Activated CD4-positive, CD25-positive, alpha-beta regulatory T cell (primary cell): Measurements from ENCODE around the gene DTD1.

Experiments used
- DNase-seq, 4 experiments: peaks; one replicate each; lab custom pipeline; 2025; lab: John Stamatoyannopoulos, UW

DTD1 gene

GRCh38 chr20:18663932-18664331, 76.1 kb downstream of the DTD1 start:
- no peak for DNase-seq

GRCh38 chr20:18665135-18665534, 77.3 kb downstream of the DTD1 start:
- no peak for DNase-seq

GRCh38 chr20:18666803-18667415, 79.1 kb downstream of the DTD1 start:
- no peak for DNase-seq

GRCh38 chr20:18669241-18670019, 81.6 kb downstream of the DTD1 start:
- no peak for DNase-seq

DNA sequence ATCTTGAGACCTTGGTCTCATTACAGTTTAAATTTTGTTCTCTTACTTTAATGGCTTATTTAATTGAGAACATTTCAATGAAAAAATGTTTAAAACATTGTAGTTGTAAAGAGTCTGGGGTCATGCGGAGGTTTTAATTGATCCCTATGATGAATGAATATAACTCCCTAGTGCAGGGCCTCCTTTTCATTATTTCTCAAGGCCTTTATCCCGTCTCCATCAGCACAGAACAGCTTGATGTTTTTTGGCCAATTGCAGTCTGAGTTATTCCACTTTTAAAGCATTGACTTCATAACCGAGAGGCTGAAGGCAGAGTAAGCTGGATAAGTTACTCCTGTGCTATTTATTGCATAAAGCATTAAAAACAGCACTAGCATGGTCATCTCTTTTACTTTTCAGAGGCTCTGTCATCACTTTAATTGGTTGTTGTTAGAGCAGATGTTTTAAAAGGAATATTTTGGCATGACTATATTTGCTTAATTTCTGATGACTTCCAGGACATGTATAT, 83.4 kb downstream of the DTD1 start:
- DNase-seq: no peak

- no peak for DNase-seq
These were observed 85.0 kb downstream of the DTD1 start for GRCh38 chr20:18672834-18673233.

- DNase-seq: no peak
These were observed 88.5 kb downstream of the DTD1 start for GRCh38 chr20:18676396-18676795.

DNA sequence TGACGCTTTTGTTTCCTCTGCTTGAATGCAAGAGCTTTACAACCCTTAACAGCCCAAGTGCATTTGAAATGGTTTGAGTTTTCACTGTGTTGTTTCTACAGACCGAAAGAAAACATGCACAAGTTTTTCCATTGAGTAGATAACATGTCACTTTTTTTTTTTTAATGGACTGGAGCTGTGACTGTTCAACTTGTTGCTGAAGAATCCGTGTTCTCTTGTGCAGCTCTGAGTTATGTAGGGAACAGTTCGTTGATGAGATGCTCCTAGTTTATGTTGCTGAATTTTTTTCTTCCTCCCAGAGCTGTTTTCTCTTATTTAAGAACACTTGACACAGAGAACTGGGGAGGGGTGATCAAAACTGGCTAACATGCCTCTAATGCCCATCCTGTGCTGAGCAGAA, 89.3 kb downstream of the DTD1 start:
- DNase-seq: no peak

- DNase-seq: no peak
These were observed 90.9 kb downstream of the DTD1 start for GRCh38 chr20:18678549-18679419.

- DNase-seq: no peak
These were observed 96.0 kb downstream of the DTD1 start for GRCh38 chr20:18683839-18684238.

GRCh38 chr20:18684775-18685174, 96.9 kb downstream of the DTD1 start:
- no peak for DNase-seq

- no peak for DNase-seq
These were observed 97.6 kb downstream of the DTD1 start for GRCh38 chr20:18685406-18685805.

DNA sequence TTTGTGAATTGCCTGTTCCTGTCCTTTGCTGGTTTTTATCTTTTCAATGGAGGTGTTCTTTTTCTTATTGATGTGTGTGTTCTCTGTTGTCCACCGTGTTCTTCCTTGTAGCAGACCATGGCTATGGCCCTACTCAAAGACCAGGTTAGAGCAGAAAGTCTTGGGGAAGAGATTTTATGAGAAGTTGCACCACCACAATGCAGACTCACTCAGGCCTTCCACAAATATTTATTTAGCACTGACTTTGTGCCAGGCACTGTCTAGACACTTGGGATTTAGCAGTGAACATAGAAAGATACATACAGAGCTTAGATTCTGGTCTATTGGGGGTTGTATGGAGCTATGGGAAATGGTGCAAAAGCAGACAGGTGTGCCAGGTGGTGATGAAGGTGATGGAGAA, 98.8 kb downstream of the DTD1 start:
- DNase-seq: no peak

DNA sequence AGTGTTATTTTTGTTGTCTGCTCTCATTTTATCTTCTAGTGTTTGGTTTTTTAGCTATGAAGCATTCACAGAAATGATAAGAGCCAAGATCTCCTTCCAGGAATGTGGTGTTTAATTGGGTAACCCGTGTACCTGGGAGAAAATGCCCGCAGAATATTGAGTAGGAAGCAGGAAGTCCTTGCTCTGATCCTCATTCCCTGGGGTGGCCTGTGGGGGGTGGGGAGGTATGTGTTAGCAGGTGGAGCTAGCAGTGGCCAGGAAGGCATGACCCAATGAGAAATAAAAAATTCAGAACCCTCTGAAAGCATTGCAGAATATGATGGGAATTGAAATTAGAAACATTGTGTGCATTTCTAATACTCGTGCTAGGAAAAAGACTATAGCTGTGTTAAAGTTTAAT, 100.8 kb downstream of the DTD1 start:
- DNase-seq: no peak

- no peak for DNase-seq
These were observed 101.7 kb downstream of the DTD1 start for GRCh38 chr20:18689557-18689956.

DNA sequence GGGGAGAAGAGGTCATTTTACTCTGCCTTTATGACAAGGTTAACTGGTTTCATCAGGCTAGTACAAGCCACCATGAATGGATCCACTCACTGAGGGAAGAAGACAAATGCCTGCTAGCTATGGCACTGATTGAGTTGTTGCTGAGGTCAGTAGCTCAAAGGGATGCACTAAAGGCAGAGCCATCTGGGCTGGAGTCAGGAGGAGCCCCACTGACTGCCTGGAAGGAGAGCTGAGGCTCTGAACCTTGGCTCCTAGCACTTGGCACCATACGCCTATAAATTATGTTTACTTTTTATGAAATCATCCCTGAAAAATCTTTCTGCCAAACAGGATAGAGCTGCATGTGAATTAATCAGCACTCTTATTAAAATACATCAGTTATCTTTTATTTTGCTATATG, 104.6 kb downstream of the DTD1 start:
- DNase-seq: no peak

DNA sequence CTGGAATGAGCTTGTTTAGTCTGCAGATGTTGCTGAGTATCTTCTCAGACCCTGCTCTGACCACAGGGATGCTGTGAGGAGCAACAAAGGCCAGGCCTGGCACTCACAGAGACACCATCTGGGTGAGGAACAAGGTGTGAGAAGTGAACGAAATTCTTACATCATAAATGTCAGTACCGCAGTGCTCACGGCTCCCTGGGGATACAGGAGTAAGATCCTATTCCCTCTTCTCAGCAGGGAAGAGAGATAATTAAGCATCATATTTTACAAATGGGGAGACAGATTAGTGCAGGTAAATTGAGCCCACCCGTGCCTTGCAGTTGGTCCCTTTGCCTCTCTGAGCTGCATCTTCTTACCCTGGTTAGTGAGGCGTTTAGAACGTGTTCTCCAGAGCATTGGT, 106.2 kb downstream of the DTD1 start:
- DNase-seq: no peak

DNA sequence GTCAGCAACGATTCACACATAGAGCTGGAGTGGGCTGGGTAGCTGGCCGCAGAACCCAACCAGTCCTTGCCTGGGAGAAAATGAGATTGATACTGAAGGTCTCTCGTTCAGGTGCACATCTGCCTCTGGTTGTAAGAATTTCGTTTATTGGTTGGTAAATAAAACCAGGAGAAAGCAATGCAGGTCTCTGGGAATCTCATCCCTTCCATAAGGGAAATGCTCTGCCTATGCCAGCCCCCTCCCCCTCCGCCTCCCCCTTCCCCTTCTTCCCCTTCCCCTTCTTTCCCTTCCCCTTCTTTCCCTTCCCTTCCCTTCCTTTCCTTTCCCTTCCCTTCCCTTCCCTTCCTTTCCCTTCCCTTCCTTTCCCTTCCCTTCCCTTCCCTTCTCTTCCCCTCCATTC, 107.3 kb downstream of the DTD1 start:
- no peak for DNase-seq

- DNase-seq: no peak
These were observed 111.0 kb downstream of the DTD1 start for GRCh38 chr20:18698735-18699380.

GRCh38 chr20:18701969-18702368, 114.1 kb downstream of the DTD1 start:
- no peak for DNase-seq

DNA sequence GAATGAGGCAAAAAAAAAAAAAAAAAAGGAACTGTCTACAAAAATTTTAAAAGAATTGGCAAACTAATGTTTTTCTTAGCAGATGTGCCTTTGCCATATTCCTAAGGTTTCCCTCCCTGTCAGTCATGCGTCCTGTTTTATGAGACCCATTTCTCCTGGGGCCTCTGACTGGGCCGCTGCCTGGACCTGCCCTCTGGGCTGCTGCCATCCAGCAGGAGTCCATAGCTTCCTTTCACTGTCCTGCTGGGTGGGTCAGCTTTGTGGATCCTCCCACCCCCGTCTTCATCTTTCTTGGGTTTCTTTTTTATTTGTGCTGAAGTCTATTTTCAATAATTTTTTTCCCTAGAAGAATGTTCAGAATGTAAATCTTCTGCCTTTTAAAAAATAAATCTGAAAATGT, 114.9 kb downstream of the DTD1 start:
- no peak for DNase-seq

DNA sequence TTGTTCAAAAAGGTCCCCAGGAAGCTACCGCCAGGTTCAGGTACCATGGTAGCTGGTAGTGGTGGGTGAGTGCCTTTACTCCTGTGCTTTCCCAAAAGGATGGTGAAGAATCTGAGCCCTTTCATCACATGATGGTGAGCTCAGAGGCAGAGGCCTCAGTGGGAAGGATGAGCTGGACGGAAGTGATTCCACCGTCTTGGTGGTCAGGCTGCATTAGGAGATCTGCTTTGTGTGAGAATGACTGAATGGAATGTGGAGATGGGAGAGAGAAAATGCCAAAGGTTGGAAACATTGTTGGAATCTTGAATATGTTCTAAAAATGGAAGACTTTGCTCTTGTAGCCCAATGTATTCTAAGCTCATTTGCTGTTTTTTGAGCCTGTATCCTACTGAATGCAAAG, 117.6 kb downstream of the DTD1 start:
- DNase-seq: no peak
